Left lobe of liver (tissue), 2 donors: ENCODE results near the gene CDC5L. TPM values are rescaled to one million over a fixed set of nuclear protein-coding genes. Genes with fewer than 3 reads are reported as not detected.
"Not testable (repeated sequence)": the region's sequence is repeated elsewhere in the genome, so short reads cannot be mapped to it uniquely, and the experiment has no call there.

ENCODE experiments used
- ATAC-seq: fragments of 200-7000 bp; cut with Tn5 transposase; one replicate; pipeline ENCODE4 v1.9.1; 2020; ENCODE audit warnings: mild to moderate bottlenecking, moderate library complexity
- DNase-seq: peaks from one replicate; pipeline ENCODE4 v3.0.0-alpha.2; 2020; ENCODE audit warnings: low spot score
- total RNA-seq: library from RNA; stranded (reverse); gene quantifications from one replicate; pipeline ENCODE4 v1.2.1, GENCODE V29; 2021
- donor health status: DM: no; HTN: no; CAD: no; lungs with moderate emphysema.
- donor health status: DM: no; HTN: yes; CAD: no.

The CDC5L gene
- total RNA-seq: 10.2 TPM

DNA sequence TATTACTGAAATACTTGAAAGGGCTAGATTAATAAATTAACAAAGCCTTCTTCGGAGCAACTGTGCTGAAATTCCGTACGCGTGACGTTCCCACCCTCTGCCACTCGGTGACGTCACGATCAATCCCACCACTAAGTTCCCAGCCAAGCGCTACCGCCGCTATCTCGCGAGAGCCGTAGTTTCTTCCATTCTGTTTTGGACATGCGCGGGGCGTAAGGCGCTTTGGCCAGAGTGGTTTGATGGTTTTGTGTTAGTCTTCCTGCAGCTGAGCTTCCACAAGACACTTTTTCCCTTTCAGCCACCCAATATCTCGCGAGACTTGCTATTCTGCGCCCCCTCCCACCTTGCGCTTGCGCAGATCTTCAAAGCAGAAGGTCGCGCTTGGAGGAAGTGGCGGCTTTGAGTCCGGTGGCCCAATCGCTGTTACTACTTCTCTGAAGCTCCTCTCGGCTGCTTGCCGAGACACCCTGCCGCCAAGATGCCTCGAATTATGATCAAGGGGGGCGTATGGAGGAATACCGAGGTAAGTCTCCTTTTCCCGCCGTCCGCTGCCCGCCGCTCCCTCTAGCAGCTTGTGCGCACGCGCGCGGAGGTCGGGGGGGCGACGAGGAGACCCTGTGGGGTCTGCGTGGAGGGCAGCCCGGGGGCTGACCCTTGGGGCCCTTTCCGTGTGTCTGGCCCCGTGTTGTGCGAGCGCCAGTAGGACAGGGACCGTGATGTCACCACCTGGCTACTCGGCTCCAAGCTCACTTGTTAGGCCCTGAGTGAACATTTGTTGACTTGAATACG is at the start of gene CDC5L:
Gene CDC5L, plus strand, starts transcription at position 361 of the 789 bp plus-strand sequence. Its CDS starts 118 bp downstream, at position 479.
- DNase-seq (peak; percentile 93), ATAC-seq (peak; percentile 74)

DNA sequence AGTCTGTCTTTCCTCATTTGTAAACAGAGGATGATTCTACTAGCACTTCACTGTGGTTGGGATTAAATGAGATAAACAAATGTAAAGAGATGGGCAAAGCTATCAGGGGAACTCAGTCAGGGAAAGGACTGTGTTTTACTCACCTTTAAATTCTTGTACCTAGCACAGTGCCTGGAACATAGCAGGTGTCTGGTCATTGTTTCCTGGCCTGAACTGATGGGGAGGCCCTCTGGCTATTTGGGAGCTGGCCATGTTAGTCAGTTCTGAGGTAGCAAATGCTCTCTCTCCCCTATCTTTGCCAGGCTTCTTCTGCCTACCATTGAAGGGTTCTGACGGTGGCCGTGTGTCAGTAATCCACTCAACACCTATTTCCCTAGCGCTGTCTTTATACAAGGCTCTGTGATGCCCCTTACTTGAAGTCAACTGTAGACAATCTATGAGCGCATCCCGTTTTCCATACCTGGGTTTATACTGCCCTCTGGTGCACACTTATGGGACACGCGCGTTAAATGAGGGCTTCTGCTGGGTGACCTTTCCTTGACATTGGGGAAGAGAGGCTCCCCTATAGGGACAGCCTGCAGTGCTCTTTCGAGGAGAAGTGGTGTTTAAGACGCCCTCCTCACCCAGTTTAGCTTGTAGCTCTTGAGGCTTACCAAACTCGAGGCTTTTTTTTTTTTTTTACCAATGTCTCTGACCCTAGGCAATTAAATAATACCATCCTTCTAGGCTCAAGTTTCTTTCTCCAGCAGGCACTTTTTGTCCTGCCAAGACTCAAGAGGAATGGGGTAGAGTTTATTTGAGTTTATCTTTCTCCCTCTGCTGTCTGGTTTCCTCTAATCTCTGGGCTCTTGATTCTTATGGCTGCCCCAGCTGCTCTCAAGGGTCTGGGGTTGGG is 49.0 kb upstream of the CDC5L start:
- peak; percentile 65 for DNase-seq

DNA sequence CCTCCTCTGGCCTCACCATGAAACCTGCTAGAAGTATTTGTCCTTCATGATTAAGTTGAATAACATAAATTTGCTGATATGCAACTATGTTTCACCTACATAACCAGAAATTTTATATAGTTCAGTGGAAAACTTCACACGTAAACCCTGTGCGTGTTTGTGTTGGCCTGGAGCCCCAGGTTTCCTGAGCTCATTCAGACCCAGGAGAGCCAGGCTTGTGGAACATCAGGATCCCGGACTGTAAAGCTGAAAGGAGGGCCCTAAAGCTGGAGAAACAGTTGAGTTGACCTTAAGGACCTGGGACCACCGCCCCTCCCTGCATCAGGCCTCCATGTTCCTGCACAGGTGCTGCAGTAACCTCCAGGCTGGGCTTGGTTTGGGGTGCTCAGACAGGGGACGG is 48.2 kb upstream of the CDC5L start:
- ATAC-seq (peak; percentile 82), DNase-seq (peak; percentile 64)

More for the DNA sequence above, 49.0 kb upstream of the CDC5L start:
- ATAC-seq: peak; percentile 85

GRCh38 chr6:44339763-44340625 is 47.5 kb upstream of the CDC5L start:
- ATAC-seq (peak; percentile 27), DNase-seq (no peak)

- ATAC-seq (no peak), DNase-seq (no peak)
Observed at GRCh38 chr6:44341095-44341890, 46.2 kb upstream of the CDC5L start.

DNA sequence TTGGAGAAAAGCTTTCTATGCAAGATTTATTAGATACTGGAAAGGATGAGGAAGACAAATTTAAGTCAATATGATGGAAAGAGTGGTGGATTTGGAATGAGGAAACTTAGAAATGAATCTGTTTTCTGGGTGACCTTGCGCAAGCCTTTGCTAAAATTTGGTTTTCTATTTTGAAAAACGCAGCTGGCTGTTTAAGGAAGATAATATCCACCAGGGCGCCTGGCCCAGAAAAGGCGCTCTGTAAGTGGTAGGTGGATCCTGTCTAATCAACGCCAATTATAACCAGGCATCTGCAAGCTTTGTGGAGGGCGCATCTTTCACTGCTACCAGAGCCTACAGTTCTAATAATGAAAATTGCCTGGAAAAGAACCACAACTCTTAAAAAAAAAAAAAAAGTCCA is 45.5 kb upstream of the CDC5L start:
- ATAC-seq (no peak), DNase-seq (no peak)

GRCh38 chr6:44342489-44342888 is 45.0 kb upstream of the CDC5L start, which contains the start of gene SPATS1:
SPATS1 (plus strand) TSS chr6:44342650; CDS start chr6:44343096, 446 bp downstream.
- peak; percentile 27 for ATAC-seq
- DNase-seq: no peak

DNA sequence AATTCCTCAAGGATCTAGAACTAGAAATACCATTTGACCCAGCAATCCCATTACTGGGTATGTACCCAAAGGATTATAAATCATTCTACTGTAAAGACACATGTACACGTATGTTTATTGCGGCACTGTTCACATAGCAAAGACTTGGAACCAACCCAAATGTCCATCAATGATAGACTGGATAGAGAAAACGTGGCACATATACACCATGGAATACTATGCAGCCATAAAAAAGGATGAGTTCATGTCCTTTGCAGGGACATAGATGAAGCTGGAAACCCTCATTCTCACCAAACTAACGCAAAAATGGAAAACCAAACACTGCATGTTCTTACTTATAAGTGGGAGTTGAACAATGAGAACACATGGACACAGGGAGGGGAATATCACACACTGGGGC is 40.7 kb upstream of the CDC5L start:
- ATAC-seq, DNase-seq: not testable (repeated sequence)

- peak; percentile 59 for DNase-seq
Observed at GRCh38 chr6:44349904-44350649, 37.4 kb upstream of the CDC5L start.

DNA sequence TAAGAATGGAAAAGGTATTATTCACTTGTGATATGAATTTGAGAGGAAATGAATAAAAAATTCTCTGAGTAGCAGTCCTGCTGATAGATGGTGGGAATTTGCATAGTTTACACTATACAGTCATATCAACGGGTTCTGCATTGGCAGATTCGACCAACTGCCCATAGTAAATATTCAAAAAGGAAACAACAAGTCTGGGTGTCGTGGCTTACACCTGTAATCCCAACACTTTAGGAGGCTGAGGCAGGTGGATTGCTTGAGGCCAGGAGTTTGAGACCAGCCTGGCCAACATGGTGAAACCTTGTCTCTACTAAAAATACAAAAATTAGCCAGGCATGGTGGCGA is 36.9 kb upstream of the CDC5L start:
- peak; percentile 56 for ATAC-seq

More at GRCh38 chr6:44349904-44350649, 37.4 kb upstream of the CDC5L start:
- peak; percentile 97 for ATAC-seq

DNA sequence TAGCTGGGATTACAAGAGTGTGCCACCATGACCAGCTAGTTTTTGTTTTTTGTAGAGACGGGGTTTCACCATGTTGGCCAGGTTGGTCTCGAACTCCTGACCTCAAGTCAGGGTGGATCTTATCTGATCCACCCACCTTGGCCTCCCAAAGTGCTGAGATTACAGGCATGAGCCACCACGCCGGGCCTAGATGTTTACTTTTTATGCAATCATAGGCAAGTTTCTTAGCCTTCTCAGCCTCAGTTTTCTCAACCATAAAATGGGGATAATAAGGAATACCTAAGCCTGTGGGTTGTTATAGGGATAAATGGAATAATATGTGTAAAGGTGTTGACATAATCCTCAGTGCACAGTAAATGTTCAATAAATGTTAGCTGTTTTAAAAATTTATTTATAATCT is 35.2 kb upstream of the CDC5L start:
- DNase-seq (no peak), ATAC-seq (no peak)

More for the DNA sequence above, 36.9 kb upstream of the CDC5L start:
- not testable (repeated sequence) for DNase-seq

GRCh38 chr6:44353336-44353735 is 34.2 kb upstream of the CDC5L start:
- no peak for ATAC-seq
- DNase-seq: no peak

DNA sequence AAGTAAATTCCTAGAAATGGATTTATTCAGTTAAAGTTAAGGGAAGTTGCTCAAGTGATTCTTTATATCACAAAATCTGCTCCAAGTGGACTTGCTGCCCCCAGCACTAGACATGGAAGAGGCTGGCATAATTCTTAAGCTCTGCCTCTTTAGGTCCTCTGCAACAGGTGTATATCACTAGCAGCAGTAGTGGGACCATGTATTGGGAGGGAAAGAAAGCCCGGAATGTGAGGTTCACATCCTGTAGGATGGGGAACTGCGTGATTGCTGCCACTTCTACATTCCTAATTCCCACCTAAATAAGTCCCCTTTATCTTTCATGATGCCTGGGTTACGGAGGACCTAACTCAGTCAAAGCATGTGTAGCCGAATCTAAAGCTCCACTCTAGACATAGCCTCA is 31.9 kb upstream of the CDC5L start:
- ATAC-seq: no peak
- DNase-seq: no peak

GRCh38 chr6:44356487-44356886 is 31.0 kb upstream of the CDC5L start:
- DNase-seq (no peak), ATAC-seq (no peak)

DNA sequence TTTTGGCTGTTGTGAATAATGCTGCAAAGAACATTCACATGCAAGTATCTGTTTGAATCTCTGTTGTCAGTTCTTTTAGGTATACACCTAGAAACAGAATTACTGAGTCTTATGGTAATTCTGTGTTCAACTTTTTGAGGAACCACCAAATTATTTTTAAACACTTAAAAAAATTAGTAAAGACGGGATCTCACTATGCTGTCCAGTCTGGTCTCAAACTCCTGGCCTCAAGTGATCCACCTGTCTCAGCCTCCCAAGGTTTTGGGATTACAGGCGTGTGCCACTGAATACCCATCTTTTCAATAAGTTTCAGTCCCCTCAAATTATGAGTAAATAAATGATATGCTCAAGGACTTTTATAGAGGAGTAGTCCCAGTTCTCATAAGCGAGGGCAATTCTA is 27.5 kb upstream of the CDC5L start:
- no peak for ATAC-seq
- no peak for DNase-seq

GRCh38 chr6:44361947-44362346 is 25.6 kb upstream of the CDC5L start:
- no peak for ATAC-seq
- no peak for DNase-seq

- ATAC-seq (no peak), DNase-seq (no peak)
Observed at GRCh38 chr6:44363377-44363926, 24.1 kb upstream of the CDC5L start.

GRCh38 chr6:44366781-44367180 is 20.7 kb upstream of the CDC5L start:
- no peak for DNase-seq
- ATAC-seq: peak; percentile 93

DNA sequence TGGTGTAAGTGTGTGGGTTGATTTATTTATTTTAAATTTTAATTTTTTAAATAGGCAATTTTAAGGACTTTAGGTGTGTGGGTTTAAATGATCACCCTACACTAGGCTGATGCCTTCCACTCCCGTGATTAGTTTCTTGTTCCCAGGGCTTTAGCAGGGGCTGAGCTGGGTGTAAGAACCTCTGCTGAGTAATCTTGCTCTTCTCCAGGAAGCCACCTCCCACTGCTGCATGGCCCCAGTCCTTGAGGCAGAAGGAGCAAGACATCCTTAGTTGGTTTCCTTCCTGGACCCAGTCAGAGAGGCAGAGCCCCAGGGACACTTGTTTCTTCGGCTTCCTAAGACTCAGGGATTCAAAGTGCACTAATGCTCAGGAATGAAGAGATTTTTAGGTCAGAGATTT is 19.8 kb upstream of the CDC5L start:
- DNase-seq: no peak
- ATAC-seq: no peak
